Myometrial cell (primary cell): ENCODE measurements around the gene GNRHR. TPM values are rescaled to one million over a fixed set of nuclear protein-coding genes. Genes with fewer than 3 reads are reported as not detected.

Experiments used
- total RNA-seq: library from RNA; depleted of rRNA; stranded (reverse); fragments of >200 nt; gene quantifications from 2 replicates; pipeline ENCODE4 v1.2.3, GENCODE V29; 2015

Gene GNRHR, protein sequence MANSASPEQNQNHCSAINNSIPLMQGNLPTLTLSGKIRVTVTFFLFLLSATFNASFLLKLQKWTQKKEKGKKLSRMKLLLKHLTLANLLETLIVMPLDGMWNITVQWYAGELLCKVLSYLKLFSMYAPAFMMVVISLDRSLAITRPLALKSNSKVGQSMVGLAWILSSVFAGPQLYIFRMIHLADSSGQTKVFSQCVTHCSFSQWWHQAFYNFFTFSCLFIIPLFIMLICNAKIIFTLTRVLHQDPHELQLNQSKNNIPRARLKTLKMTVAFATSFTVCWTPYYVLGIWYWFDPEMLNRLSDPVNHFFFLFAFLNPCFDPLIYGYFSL
- not detected in 2 replicates for total RNA-seq

DNA sequence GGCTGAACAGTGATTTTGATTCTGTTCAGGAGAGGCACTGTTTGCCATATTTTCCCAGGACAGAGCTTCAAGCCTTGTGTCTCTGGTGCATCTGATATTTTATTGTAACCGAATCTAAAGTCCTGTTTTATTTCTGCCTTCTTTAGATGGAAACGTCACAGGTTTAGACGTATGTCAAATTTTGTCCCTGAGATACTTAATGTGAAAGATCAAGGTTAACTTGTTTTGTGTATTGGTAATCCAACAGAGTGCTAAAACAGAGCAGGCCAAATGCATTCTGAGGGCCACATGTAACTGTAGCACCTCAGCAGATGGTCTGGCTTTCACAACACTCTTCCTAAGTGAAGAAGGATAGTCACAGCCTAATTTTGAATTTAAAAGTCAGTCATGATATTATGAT lies at the start of gene GNRHR:
TSS of gene GNRHR (minus strand) at position 101 of the 400 bp plus-strand sequence. CDS start at position 48, 53 bp downstream.

DNA sequence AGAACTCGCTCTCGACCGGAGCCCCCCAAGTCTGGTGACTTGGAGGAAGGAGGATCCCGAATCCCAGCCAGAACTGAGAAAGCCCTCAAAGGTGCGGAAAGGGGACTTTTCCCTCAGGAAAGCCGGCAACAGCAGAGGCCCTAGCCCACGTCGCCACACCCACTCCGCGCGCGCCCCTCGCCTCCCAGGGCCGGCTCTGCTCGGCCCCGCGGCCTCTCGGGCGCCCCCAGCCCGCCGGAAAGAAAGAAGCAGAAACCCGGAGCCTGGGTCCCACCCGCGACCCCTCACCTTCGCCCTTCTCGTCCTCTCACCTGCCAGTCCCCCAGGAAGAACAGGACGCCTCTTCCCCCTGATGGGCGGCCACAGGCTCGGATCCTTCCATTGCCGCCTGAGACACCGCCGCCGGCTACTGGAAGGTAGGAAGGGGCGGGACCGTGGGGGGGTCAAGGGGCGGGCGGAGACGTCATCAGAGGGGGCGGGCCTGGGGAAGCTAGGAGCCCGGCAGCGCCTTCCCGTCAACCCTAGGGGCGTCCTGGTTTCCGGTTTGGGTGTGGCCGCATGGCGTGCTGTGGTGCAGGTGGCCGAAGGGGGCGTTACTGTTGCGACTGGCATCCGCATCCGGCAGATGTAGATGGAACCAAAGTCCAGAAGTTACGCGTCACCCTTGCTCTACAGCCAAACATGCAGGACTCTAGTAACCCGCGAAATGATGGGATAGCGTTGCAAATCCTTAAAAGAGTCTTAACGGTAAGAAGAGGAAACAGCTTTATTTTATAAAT lies 53.3 kb downstream of the GNRHR start, which contains the start of gene UBA6:
TSS of gene UBA6 (minus strand) at position 418 of the 779 bp plus-strand sequence. CDS start at position 382, 36 bp downstream.

Other genes with a start within 250 kb of the GNRHR start
- 4.9 and 6.2 TPM in 2 replicates for gene CENPC, start 208.9 kb downstream of the GNRHR start, total RNA-seq
- not detected in 2 replicates for gene STAP1, start 195.7 kb downstream of the GNRHR start, total RNA-seq
- 76.7 and 159 TPM in 2 replicates for gene UBA6, start 53.2 kb downstream of the GNRHR start, total RNA-seq
- not detected in 2 replicates for gene TMPRSS11D, start 129.6 kb upstream of the GNRHR start, total RNA-seq
- not detected in 2 replicates for gene TMPRSS11A, start 209.1 kb upstream of the GNRHR start, total RNA-seq